ENCODE measurements around the gene PKD1L1. TPM values are rescaled to one million over a fixed set of nuclear protein-coding genes. Genes with fewer than 3 reads are reported as not detected.

PKD1L1 gene
- total RNA-seq, 1 experiment from 2014 or later: 0.24 TPM

- intact Hi-C loops (cut with micrococcal nuclease; ENCODE audit: unreplicated experiment): no loop called here
- DNase-seq: no peak
- no TSS peak for BruUV-seq (replicated peaks)
- H3K27me3 Mint-ChIP-seq (ENCODE audit: unreplicated experiment): no peaks in the 10 kb centered on the region
- peaks cover 14% of the 10 kb centered on the region for H3K4me1 Mint-ChIP-seq (ENCODE audit: low read depth, unreplicated experiment)
- no peaks in the 10 kb centered on the region for H3K36me3 Mint-ChIP-seq (ENCODE audit: insufficient read depth, unreplicated experiment)
- no peak overlapping the region for H3K4me3 Mint-ChIP-seq (ENCODE audit: low read depth, unreplicated experiment)
- TF ChIP-seq CTCF (IDR thresholded peaks at IDR 0.05; ENCODE audit: unreplicated experiment): no peak
- H3K27ac Mint-ChIP-seq (ENCODE audit: unreplicated experiment): no peak overlapping the region
- CTCF ChIA-PET: interaction anchor here (0.7 kb wide), 1 partner anchor 373 kb away, joined by 3 read pairs; no protein-coding TSS in a partner anchor
- H3K9me3 Mint-ChIP-seq (ENCODE audit: low read depth, unreplicated experiment): no peaks in the 10 kb centered on the region
Observed at GRCh38 chr7:47808321-47808720, 139.9 kb downstream of the PKD1L1 start.

DNA sequence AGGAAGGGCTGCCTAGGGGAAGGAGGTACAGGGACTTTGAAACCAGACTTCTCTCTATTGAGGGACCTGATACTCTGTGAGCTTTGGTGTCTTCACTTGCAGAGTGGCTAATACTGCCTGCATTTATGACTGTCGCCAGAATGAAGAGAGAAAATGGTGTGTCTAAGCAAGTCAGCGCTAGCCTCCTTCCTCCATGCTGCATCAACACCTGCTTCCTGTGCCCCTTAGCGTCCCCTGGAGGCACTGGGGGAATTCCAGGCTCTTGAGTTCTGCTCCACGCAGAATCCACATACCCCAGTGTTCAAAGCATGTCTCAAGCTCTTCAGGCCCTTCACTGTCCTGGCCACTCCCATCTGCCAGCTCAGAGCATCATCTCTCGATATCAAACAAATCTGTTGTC lies 140.5 kb downstream of the PKD1L1 start:
- CTCF ChIA-PET: no interaction called here
- no peaks in the 10 kb centered on the region for H3K36me3 Mint-ChIP-seq (ENCODE audit: insufficient read depth, unreplicated experiment)
- H3K9me3 Mint-ChIP-seq (ENCODE audit: low read depth, unreplicated experiment): no peaks in the 10 kb centered on the region
- BruUV-seq (replicated peaks): no TSS peak
- intact Hi-C loops (cut with micrococcal nuclease; ENCODE audit: unreplicated experiment): no loop called here
- peak; percentile 32 for TF ChIP-seq CTCF (IDR thresholded peaks at IDR 0.05; ENCODE audit: unreplicated experiment)
- DNase-seq: no peak
- no peaks in the 10 kb centered on the region for H3K27me3 Mint-ChIP-seq (ENCODE audit: unreplicated experiment)
- H3K4me3 Mint-ChIP-seq (ENCODE audit: low read depth, unreplicated experiment): no peak overlapping the region
- H3K27ac Mint-ChIP-seq (ENCODE audit: unreplicated experiment): no peak overlapping the region
- peaks cover 14% of the 10 kb centered on the region for H3K4me1 Mint-ChIP-seq (ENCODE audit: low read depth, unreplicated experiment)

- no peak for TF ChIP-seq CTCF (IDR thresholded peaks at IDR 0.05; ENCODE audit: unreplicated experiment)
- CTCF ChIA-PET: no interaction called here
Observed at GRCh38 chr7:47807126-47807525, 141.1 kb downstream of the PKD1L1 start.

DNA sequence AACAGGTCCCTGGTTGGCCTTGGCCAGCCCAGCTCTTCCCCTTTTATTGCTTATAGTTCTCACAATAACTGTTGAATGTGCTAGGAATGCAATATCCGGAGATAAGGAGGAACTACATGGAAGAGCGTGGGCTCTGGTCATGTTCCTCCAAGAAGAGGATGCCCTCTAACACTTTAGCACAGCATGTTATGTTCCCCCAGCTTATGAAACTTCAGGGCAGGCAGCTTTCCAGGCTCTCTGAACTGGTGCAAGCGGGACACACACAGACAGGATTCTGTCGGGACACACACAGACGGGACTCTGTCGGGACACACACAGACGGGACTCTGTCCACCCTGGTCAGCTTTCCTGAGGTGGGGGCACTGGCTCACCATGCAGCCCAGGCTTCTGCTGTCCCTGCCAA lies 141.6 kb downstream of the PKD1L1 start:
- DNase-seq: no peak
- Mint-ChIP-seq H3K27me3 (ENCODE audit: unreplicated experiment) (no peaks in the 10 kb centered on the region), H3K4me3 (ENCODE audit: low read depth, unreplicated experiment) (no peak overlapping the region), H3K27ac (ENCODE audit: unreplicated experiment) (no peak overlapping the region), H3K36me3 (ENCODE audit: insufficient read depth, unreplicated experiment) (no peaks in the 10 kb centered on the region), H3K9me3 (ENCODE audit: low read depth, unreplicated experiment) (no peaks in the 10 kb centered on the region), H3K4me1 (ENCODE audit: low read depth, unreplicated experiment) (peaks cover 14% of the 10 kb centered on the region)
- BruUV-seq (replicated peaks): no TSS peak
- intact Hi-C loops (cut with micrococcal nuclease; ENCODE audit: unreplicated experiment): no loop called here
- no peak for TF ChIP-seq CTCF (IDR thresholded peaks at IDR 0.05; ENCODE audit: unreplicated experiment)
- CTCF ChIA-PET: interaction anchor here (1.0 to 1.7 kb wide), 2 partner anchors 13 to 371 kb away, joined by 4 read pairs; no protein-coding TSS in a partner anchor

More at GRCh38 chr7:47807126-47807525, 141.1 kb downstream of the PKD1L1 start:
- H3K36me3 Mint-ChIP-seq (ENCODE audit: insufficient read depth, unreplicated experiment): no peaks in the 10 kb centered on the region
- BruUV-seq (replicated peaks): no TSS peak
- H3K4me3 Mint-ChIP-seq (ENCODE audit: low read depth, unreplicated experiment): no peak overlapping the region
- no peaks in the 10 kb centered on the region for H3K27me3 Mint-ChIP-seq (ENCODE audit: unreplicated experiment)
- H3K4me1 Mint-ChIP-seq (ENCODE audit: low read depth, unreplicated experiment): peaks cover 14% of the 10 kb centered on the region
- no peaks in the 10 kb centered on the region for H3K9me3 Mint-ChIP-seq (ENCODE audit: low read depth, unreplicated experiment)
- no peak overlapping the region for H3K27ac Mint-ChIP-seq (ENCODE audit: unreplicated experiment)
- no peak for DNase-seq
- intact Hi-C loops (cut with micrococcal nuclease; ENCODE audit: unreplicated experiment): no loop called here

Measured in Calu3 (cell line).